K562 (cell line): Measurements from ENCODE around the gene SPDEF. TPM values are rescaled to one million over a fixed set of nuclear protein-coding genes. Genes with fewer than 3 reads are reported as not detected.

Source experiments
- ATF6 ChIP-seq: sonication (generic); formaldehyde crosslinking; IDR thresholded peaks from 2 replicates; pipeline ENCODE4 v1.4.0; 2020; ENCODE audit warnings: mild to moderate bottlenecking, missing genetic modification reagents
- BRD9 ChIP-seq: fragments of 450-650 bp; IDR thresholded peaks from 2 replicates; pipeline ENCODE4 v1.6.1; 2018; ENCODE audit warnings: low read depth; ENCODE audit not compliant: partially characterized antibody
- CEBPG ChIP-seq, 3 experiments: fragments of 200-800 bp in 1 of 3; sonication (Bioruptor generic) in 1 of 3; sonication (generic) in 1 of 3; formaldehyde crosslinking in 1 of 3; IDR thresholded peaks in 2 of 3; conservative IDR thresholded peaks in 1 of 3; 2 replicates each; pipeline versions ENCODE4 v1.6.1 to v1.8.0; 2016 to 2022; ENCODE audit warnings: missing compliant biosample characterization in 2 of 3, missing genetic modification characterization in 2 of 3, mild to moderate bottlenecking in 1 of 3, missing genetic modification reagents in 1 of 3
- COPS2 ChIP-seq: fragments of 450-650 bp; conservative IDR thresholded peaks from 2 replicates; pipeline ENCODE4 v1.6.1; 2016; ENCODE audit warnings: mild to moderate bottlenecking, moderate library complexity
- EP400 ChIP-seq: fragments of 450-650 bp; IDR thresholded peaks from 2 replicates; pipeline ENCODE4 v1.6.1; 2017; ENCODE audit warnings: antibody characterized with exemption, mild to moderate bottlenecking, moderate library complexity
- ETS2 ChIP-seq: IDR thresholded peaks from 2 replicates; pipeline ENCODE4 v1.6.1; 2016; ENCODE audit warnings: borderline replicate concordance, missing genetic modification characterization, mild to moderate bottlenecking, moderate library complexity, missing compliant biosample characterization; ENCODE audit not compliant: poor library complexity, severe bottlenecking
- ETV6 ChIP-seq, 3 experiments: fragments of 150-350 bp in 1 of 3; sonication (generic) in 1 of 3; formaldehyde crosslinking in 1 of 3; IDR thresholded peaks; 2 replicates each; pipeline versions ENCODE4 v1.6.1 to v1.8.0; 2014 to 2022; ENCODE audit warnings: borderline replicate concordance in 2 of 3, low read depth in 2 of 3, antibody characterized with exemption in 1 of 3, low read length in 1 of 3, mild to moderate bottlenecking in 1 of 3, missing genetic modification reagents in 1 of 3
- GTF2E2 ChIP-seq: fragments of 200-800 bp; sonication (Bioruptor generic); IDR thresholded peaks from 2 replicates; pipeline ENCODE4 v1.6.1; 2016; ENCODE audit warnings: missing genetic modification characterization, missing compliant biosample characterization
- IRF1 ChIP-seq: sonication (generic); formaldehyde crosslinking; IDR thresholded peaks from 2 replicates; pipeline ENCODE4 v1.8.0; 2022; ENCODE audit warnings: missing genetic modification reagents, mild to moderate bottlenecking, borderline replicate concordance
- MAFG ChIP-seq: fragments of 450-650 bp; conservative IDR thresholded peaks from 2 replicates; pipeline ENCODE4 v1.6.1; 2016; ENCODE audit warnings: missing genetic modification characterization, missing compliant biosample characterization
- SMAD3 ChIP-seq: fragments of 450-650 bp; formaldehyde crosslinking; conservative IDR thresholded peaks from 2 replicates; pipeline ENCODE4 v1.4.0; 2020; ENCODE audit warnings: mild to moderate bottlenecking
- SRF ChIP-seq, 2 experiments: fragments of 250-450, 450-650 bp in 1 of 2; sonication (Bioruptor Pico) in 1 of 2; sonication (generic) in 1 of 2; formaldehyde crosslinking; IDR thresholded peaks; 2 replicates each; pipeline versions ENCODE4 v1.5.0 to v1.5.1; 2020 to 2022; ENCODE audit warnings: mild to moderate bottlenecking in 1 of 2, missing genetic modification reagents in 1 of 2
- TAF15 ChIP-seq: fragments of 200-400 bp; formaldehyde crosslinking; IDR thresholded peaks from 2 replicates; pipeline ENCODE4 v1.6.1; 2017; ENCODE audit warnings: mild to moderate bottlenecking, low read depth, low read length, moderate library complexity
- TCF3 ChIP-seq: sonication (generic); formaldehyde crosslinking; IDR thresholded peaks from 2 replicates; pipeline ENCODE4 v1.4.0; 2020; ENCODE audit warnings: mild to moderate bottlenecking, missing genetic modification reagents
- VEZF1 ChIP-seq: fragments of 200-800 bp; sonication (Bioruptor generic); IDR thresholded peaks from 2 replicates; pipeline ENCODE4 v1.6.1; 2017; ENCODE audit warnings: missing genetic modification characterization, missing compliant biosample characterization
- ZBTB2 ChIP-seq: fragments of 450-650 bp; IDR thresholded peaks from 2 replicates; pipeline ENCODE4 v1.6.1; 2016; ENCODE audit warnings: antibody characterized with exemption
- ZKSCAN3 ChIP-seq: fragments of 250-450 bp; sonication (Bioruptor Pico); IDR thresholded peaks from 2 replicates; pipeline ENCODE4 v1.4.0; 2020
- ZNF324 ChIP-seq: fragments of 250-450 bp; sonication (Bioruptor Pico); IDR thresholded peaks from 2 replicates; pipeline ENCODE4 v1.4.0; 2020; ENCODE audit warnings: mild to moderate bottlenecking
- ZNF507 ChIP-seq: conservative IDR thresholded peaks from 2 replicates; pipeline ENCODE4 v1.6.1; 2017; ENCODE audit warnings: missing genetic modification characterization, missing compliant biosample characterization
- ZNF699 ChIP-seq: fragments of 250-450 bp; sonication (Bioruptor Pico); IDR thresholded peaks from 2 replicates; pipeline ENCODE4 v1.8.0; 2021; ENCODE audit warnings: mild to moderate bottlenecking, moderate library complexity; ENCODE audit not compliant: insufficient replicate concordance
- ZNF76 ChIP-seq: fragments of 250-450 bp; sonication (Bioruptor Pico); IDR thresholded peaks from 2 replicates; pipeline ENCODE4 v1.4.0; 2020; ENCODE audit warnings: mild to moderate bottlenecking, moderate library complexity, borderline replicate concordance
- polyA plus RNA-seq, 8 experiments: library from polyadenylated mRNA; depleted of rRNA in 4 of 8; stranded (reverse) in 5 of 8; unstranded in 3 of 8; fragments of >200 nt; fragmentation: Nextera tagmentation in 2 of 8; fragmentation: Illumina TruSeq in 1 of 8; extraction: Ambion mirVana in 2 of 8; extraction: Trizol in 1 of 8; gene quantifications; 2 replicates each; pipeline versions ENCODE4 v1.2.1 to v1.2.3, GENCODE V29; 2011 to 2014; ENCODE audit warnings: inconsistent platforms in 1 of 8, missing spikeins in 1 of 8
- total RNA-seq, 7 experiments: library from RNA; depleted of rRNA in 6 of 7; stranded (reverse); fragments of >200 nt in 6 of 7; fragmentation: Illumina TruSeq in 2 of 7; extraction: Trizol in 2 of 7; gene quantifications; 2 replicates each; pipeline versions ENCODE4 v1.2.1 to v1.2.3, GENCODE V29; 2011 to 2021; ENCODE audit warnings: low replicate concordance in 1 of 7

SPDEF gene
- total and polyA plus RNA-seq, 9 of the 15 experiments (the other 6 are each of a cell fraction or from before 2014, with no cell fraction given), result 0.04 to 0.12 (median 0.11) TPM; not detected in 5

- TF ChIP-seq SRF (CRISPR knock-in tag; IDR thresholded peaks at IDR 0.05) (no peak), TAF15 (no peak), VEZF1 (CRISPR knock-in tag) (peak; percentile 96), ZKSCAN3 (no peak), ETS2 (tag) (no peak), TCF3 (CRISPR knock-in tag) (peak; percentile 96), COPS2 (no peak), ZNF699 (no peak), EP400 (no peak), GTF2E2 (tag) (no peak), IRF1 (CRISPR knock-in tag) (no peak), ZNF76 (no peak), CEBPG (CRISPR knock-in tag; IDR thresholded peaks at IDR 0.05) (no peak), CEBPG (tag; conservative IDR thresholded peaks at IDR 0.05 in 1 of 2, IDR thresholded peaks at IDR 0.05 in 1 of 2) (no peak), MAFG (no peak), ZBTB2 (peak; percentile 79), ATF6 (0 out of 2 replicates have a peak, but pooled peaks have one; percentile 67), BRD9 (no peak), ZNF324 (CRISPR knock-in tag) (0 out of 2 replicates have a peak, but pooled peaks have one; percentile 13), SMAD3 (CRISPR knock-in tag) (peak; percentile 54; the same call in 1 of the 2 replicates), ETV6 (IDR thresholded peaks at IDR 0.05; ENCODE audit: borderline replicate concordance in 1 of 2, low read depth in 2 of 2, low read length in 1 of 2) (no peak), ETV6 (CRISPR knock-in tag; IDR thresholded peaks at IDR 0.05; ENCODE audit: borderline replicate concordance) (no peak), ZNF507 (tag) (no peak)
These were observed 6.9 kb upstream of the SPDEF start (continued) for GRCh38 chr6:34562861-34563512.
